ENCODE measurements around the gene SERBP1. TPM values are rescaled to one million over a fixed set of nuclear protein-coding genes. Genes with fewer than 3 reads are reported as not detected.

The SERBP1 gene
- polyA plus RNA-seq, 1 donor from 2014 or later: 150 TPM

DNA sequence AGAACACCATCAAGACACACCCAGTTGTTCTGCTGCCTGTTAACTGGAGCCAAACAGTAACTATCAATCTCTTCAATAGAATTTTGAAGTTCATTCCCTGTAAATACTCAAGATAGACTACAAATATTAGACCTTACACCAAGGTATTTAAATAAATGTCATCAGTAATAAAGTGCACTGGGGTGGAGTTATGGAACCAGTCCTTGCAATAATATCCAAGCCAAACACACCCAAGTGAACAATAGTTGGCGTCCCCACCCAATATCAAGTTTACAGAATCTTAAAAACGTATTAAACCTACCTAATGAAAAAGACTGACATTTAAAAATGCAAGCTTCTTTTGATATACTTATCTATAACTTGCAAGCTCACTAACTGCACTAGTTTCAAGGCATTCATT lies 2.7 kb downstream of the SERBP1 start:
- Histone ChIP-seq H3K27ac (ENCODE audit: low read length) (no peak overlapping the region), H3K27me3 (ENCODE audit: insufficient read depth, low read depth, low read length) (no peaks in the 10 kb centered on the region), H2AFZ (ENCODE audit: low read depth, low read length) (no peak overlapping the region), H3K9me3 (ENCODE audit: low read length) (no peaks in the 10 kb centered on the region), H3K4me3 (ENCODE audit: low read length) (peak overlapping the region; percentile 72), H3K9me2 (ENCODE audit: insufficient read depth, low read length) (no peaks in the 10 kb centered on the region), H3K36me3 (ENCODE audit: insufficient read depth, low read length) (peaks cover 8% of the 10 kb centered on the region), H3F3A (ENCODE audit: insufficient read depth, low read length, poor library complexity, severe bottlenecking) (no peaks in the 10 kb centered on the region), H3K79me2 (replicated peaks; ENCODE audit: insufficient read depth, low read length) (peaks cover 61% of the 10 kb centered on the region), H3K9ac (ENCODE audit: low read length) (no peak overlapping the region), H4K20me1 (ENCODE audit: insufficient read depth) (peaks cover 35% of the 10 kb centered on the region), H3K4me2 (ENCODE audit: low read length) (peak overlapping the region; percentile 87)
- TF ChIP-seq EZH2 (IDR thresholded peaks at IDR 0.05; ENCODE audit: borderline replicate concordance, insufficient read depth, low read length, poor library complexity, severe bottlenecking): no peak
- TF ChIP-seq SMC3 (conservative IDR thresholded peaks at IDR 0.05; ENCODE audit: poor library complexity): no peak
- TF ChIP-seq, protein P1, sequence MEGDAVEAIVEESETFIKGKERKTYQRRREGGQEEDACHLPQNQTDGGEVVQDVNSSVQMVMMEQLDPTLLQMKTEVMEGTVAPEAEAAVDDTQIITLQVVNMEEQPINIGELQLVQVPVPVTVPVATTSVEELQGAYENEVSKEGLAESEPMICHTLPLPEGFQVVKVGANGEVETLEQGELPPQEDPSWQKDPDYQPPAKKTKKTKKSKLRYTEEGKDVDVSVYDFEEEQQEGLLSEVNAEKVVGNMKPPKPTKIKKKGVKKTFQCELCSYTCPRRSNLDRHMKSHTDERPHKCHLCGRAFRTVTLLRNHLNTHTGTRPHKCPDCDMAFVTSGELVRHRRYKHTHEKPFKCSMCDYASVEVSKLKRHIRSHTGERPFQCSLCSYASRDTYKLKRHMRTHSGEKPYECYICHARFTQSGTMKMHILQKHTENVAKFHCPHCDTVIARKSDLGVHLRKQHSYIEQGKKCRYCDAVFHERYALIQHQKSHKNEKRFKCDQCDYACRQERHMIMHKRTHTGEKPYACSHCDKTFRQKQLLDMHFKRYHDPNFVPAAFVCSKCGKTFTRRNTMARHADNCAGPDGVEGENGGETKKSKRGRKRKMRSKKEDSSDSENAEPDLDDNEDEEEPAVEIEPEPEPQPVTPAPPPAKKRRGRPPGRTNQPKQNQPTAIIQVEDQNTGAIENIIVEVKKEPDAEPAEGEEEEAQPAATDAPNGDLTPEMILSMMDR (IDR thresholded peaks at IDR 0.05; ENCODE audit: poor library complexity, severe bottlenecking): no peak
- no peak for TF ChIP-seq EP300 (conservative IDR thresholded peaks at IDR 0.05; ENCODE audit: poor library complexity, severe bottlenecking)
- no peak for TF ChIP-seq MXI1 (conservative IDR thresholded peaks at IDR 0.05; ENCODE audit: poor library complexity, severe bottlenecking)
- TF ChIP-seq POLR2AphosphoS5 (IDR thresholded peaks at IDR 0.05): no peak
- no peak for TF ChIP-seq RAD21 (conservative IDR thresholded peaks at IDR 0.05)
- TF ChIP-seq, protein P2, sequence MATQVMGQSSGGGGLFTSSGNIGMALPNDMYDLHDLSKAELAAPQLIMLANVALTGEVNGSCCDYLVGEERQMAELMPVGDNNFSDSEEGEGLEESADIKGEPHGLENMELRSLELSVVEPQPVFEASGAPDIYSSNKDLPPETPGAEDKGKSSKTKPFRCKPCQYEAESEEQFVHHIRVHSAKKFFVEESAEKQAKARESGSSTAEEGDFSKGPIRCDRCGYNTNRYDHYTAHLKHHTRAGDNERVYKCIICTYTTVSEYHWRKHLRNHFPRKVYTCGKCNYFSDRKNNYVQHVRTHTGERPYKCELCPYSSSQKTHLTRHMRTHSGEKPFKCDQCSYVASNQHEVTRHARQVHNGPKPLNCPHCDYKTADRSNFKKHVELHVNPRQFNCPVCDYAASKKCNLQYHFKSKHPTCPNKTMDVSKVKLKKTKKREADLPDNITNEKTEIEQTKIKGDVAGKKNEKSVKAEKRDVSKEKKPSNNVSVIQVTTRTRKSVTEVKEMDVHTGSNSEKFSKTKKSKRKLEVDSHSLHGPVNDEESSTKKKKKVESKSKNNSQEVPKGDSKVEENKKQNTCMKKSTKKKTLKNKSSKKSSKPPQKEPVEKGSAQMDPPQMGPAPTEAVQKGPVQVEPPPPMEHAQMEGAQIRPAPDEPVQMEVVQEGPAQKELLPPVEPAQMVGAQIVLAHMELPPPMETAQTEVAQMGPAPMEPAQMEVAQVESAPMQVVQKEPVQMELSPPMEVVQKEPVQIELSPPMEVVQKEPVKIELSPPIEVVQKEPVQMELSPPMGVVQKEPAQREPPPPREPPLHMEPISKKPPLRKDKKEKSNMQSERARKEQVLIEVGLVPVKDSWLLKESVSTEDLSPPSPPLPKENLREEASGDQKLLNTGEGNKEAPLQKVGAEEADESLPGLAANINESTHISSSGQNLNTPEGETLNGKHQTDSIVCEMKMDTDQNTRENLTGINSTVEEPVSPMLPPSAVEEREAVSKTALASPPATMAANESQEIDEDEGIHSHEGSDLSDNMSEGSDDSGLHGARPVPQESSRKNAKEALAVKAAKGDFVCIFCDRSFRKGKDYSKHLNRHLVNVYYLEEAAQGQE (IDR thresholded peaks at IDR 0.05; ENCODE audit: borderline replicate concordance): no peak
- TF ChIP-seq TAF1 (IDR thresholded peaks at IDR 0.05; ENCODE audit: low read depth): no peak

DNA sequence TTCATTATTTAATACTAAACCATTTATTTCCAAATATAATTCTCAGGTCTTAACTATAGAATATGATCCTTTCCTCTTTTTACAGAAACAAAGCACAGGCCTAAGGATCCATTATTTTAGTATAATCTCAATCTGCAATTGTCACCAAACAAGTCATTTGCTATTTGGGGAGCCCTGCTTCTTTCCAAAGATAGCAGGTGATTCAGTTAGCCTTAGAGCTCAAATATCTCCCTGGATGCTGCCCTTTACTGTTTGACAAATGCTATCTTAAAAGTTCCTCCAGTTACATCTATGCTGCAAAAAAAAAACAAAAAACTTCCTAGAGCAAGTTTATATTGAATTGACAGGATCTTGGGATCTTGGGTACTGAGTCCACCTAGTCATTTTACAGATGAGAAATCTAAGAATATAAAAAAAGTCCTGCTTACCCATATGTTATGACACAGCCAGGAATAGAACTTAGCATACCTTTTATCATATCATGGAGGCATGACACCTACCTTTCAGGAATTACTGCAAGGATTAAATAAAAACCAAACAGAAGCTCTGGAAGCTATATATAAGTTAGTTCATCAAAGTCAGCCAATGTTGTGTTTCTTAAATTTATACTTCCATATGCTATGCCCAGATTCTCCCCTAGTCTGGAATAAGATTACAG lies 9.2 kb downstream of the SERBP1 start:
- H3F3A ChIP-seq (ENCODE audit: insufficient read depth, low read length, poor library complexity, severe bottlenecking): no peaks in the 10 kb centered on the region
- H4K20me1 ChIP-seq (ENCODE audit: insufficient read depth): peaks cover 6% of the 10 kb centered on the region
- peaks cover 48% of the 10 kb centered on the region for H3K79me2 ChIP-seq (replicated peaks; ENCODE audit: insufficient read depth, low read length)
- H3K4me3 ChIP-seq (ENCODE audit: low read length): no peak overlapping the region
- no peaks in the 10 kb centered on the region for H3K9me2 ChIP-seq (ENCODE audit: insufficient read depth, low read length)
- TF ChIP-seq SMC3 (conservative IDR thresholded peaks at IDR 0.05; ENCODE audit: poor library complexity) (no peak), EP300 (conservative IDR thresholded peaks at IDR 0.05; ENCODE audit: poor library complexity, severe bottlenecking) (no peak), EZH2 (IDR thresholded peaks at IDR 0.05; ENCODE audit: borderline replicate concordance, insufficient read depth, low read length, poor library complexity, severe bottlenecking) (no peak), RAD21 (conservative IDR thresholded peaks at IDR 0.05) (no peak), MXI1 (conservative IDR thresholded peaks at IDR 0.05; ENCODE audit: poor library complexity, severe bottlenecking) (no peak), TAF1 (IDR thresholded peaks at IDR 0.05; ENCODE audit: low read depth) (no peak), POLR2AphosphoS5 (IDR thresholded peaks at IDR 0.05) (no peak)
- TF ChIP-seq, protein P2 (IDR thresholded peaks at IDR 0.05; ENCODE audit: borderline replicate concordance): no peak
- TF ChIP-seq, protein P1 (IDR thresholded peaks at IDR 0.05; ENCODE audit: poor library complexity, severe bottlenecking): no peak
- H3K36me3 ChIP-seq (ENCODE audit: insufficient read depth, low read length): peaks cover 28% of the 10 kb centered on the region
- no peaks in the 10 kb centered on the region for H3K9me3 ChIP-seq (ENCODE audit: low read length)
- H3K9ac ChIP-seq (ENCODE audit: low read length): no peak overlapping the region
- H3K27me3 ChIP-seq (ENCODE audit: insufficient read depth, low read depth, low read length): no peaks in the 10 kb centered on the region
- no peak overlapping the region for H3K4me2 ChIP-seq (ENCODE audit: low read length)
- H2AFZ ChIP-seq (ENCODE audit: low read depth, low read length): no peak overlapping the region
- H3K27ac ChIP-seq (ENCODE audit: low read length): no peak overlapping the region

Measured in neural cell (in vitro differentiated cells).